MM.1S (cell line): ENCODE data around the gene PARD6B.

ENCODE experiments used
- DNase-seq: peaks from one replicate; pipeline ENCODE4 v3.0.0-alpha.2; 2015
- H2AFZ ChIP-seq: fragments of 300-600 bp; sonication (generic); 2 replicates; pipeline ENCODE4 v1.6.0; 2016; ENCODE audit warnings: antibody characterized with exemption, low read length
- H3F3A ChIP-seq: fragments of 300-600 bp; sonication (generic); 2 replicates; pipeline ENCODE4 v1.6.1; 2016; ENCODE audit warnings: mild to moderate bottlenecking, antibody characterized with exemption, low read length, moderate library complexity, mixed read lengths; ENCODE audit not compliant: insufficient read depth
- H3K27ac ChIP-seq: fragments of 300-600 bp; sonication (generic); 2 replicates; pipeline ENCODE4 v1.5.1; 2016; ENCODE audit warnings: mild to moderate bottlenecking, low read length
- H3K27me3 ChIP-seq: fragments of 300-600 bp; sonication (generic); replicated peaks from 2 replicates; pipeline ENCODE4 v1.6.0; 2016; ENCODE audit warnings: low read length; ENCODE audit not compliant: insufficient read depth
- H3K36me3 ChIP-seq: fragments of 300-600 bp; sonication (generic); replicated peaks from 2 replicates; pipeline ENCODE4 v1.6.1; 2016; ENCODE audit warnings: mild to moderate bottlenecking, low read length, mixed read lengths; ENCODE audit not compliant: insufficient read depth
- H3K4me1 ChIP-seq: fragments of 300-600 bp; sonication (generic); 2 replicates; pipeline ENCODE4 v1.6.1; 2016; ENCODE audit warnings: low read length, mixed read lengths
- H3K4me2 ChIP-seq: fragments of 300-600 bp; sonication (generic); 2 replicates; pipeline ENCODE4 v1.6.0; 2016; ENCODE audit warnings: low read depth, low read length
- H3K4me3 ChIP-seq: fragments of 300-600 bp; sonication (generic); 2 replicates; pipeline ENCODE4 v1.5.1; 2016; ENCODE audit warnings: low read length, mixed read lengths
- H3K79me2 ChIP-seq: fragments of 300-600 bp; sonication (generic); 2 replicates; pipeline ENCODE4 v1.6.1; 2016; ENCODE audit warnings: mixed run types, low read length, mixed read lengths
- H3K9ac ChIP-seq: fragments of 300-600 bp; sonication (generic); 2 replicates; pipeline ENCODE4 v1.6.1; 2016; ENCODE audit warnings: low read length, mixed read lengths
- H3K9me2 ChIP-seq: fragments of 300-600 bp; sonication (generic); replicated peaks from 2 replicates; pipeline ENCODE4 v1.6.1; 2016; ENCODE audit warnings: mild to moderate bottlenecking, low read length, mixed read lengths; ENCODE audit not compliant: insufficient read depth
- H3K9me3 ChIP-seq: fragments of 300-600 bp; sonication (generic); replicated peaks from 2 replicates; pipeline ENCODE4 v1.6.1; 2016; ENCODE audit warnings: mild to moderate bottlenecking, low read length, mixed read lengths; ENCODE audit not compliant: insufficient read depth
- H4K20me1 ChIP-seq: fragments of 300-600 bp; sonication (generic); 2 replicates; pipeline ENCODE4 v1.6.1; 2016; ENCODE audit warnings: mild to moderate bottlenecking, low read length, moderate library complexity, mixed read lengths; ENCODE audit not compliant: insufficient read depth
- CTCF ChIP-seq: fragments of 300-600 bp; sonication (generic); IDR thresholded peaks from 2 replicates; pipeline ENCODE4 v1.5.1; 2016; ENCODE audit warnings: antibody characterized with exemption, low read length, mixed read lengths
- EZH2 ChIP-seq: fragments of 300-600 bp; sonication (generic); optimal IDR thresholded peaks from 2 replicates; pipeline ENCODE3; 2017; ENCODE audit warnings: low read depth, mild to moderate bottlenecking, antibody characterized with exemption, low read length, mixed read lengths
- EZH2phosphoT487 ChIP-seq: fragments of 300-600 bp; sonication (generic); IDR thresholded peaks from 2 replicates; pipeline ENCODE4 v1.6.1; 2018; ENCODE audit warnings: antibody characterized with exemption, low read length

PARD6B gene

DNA sequence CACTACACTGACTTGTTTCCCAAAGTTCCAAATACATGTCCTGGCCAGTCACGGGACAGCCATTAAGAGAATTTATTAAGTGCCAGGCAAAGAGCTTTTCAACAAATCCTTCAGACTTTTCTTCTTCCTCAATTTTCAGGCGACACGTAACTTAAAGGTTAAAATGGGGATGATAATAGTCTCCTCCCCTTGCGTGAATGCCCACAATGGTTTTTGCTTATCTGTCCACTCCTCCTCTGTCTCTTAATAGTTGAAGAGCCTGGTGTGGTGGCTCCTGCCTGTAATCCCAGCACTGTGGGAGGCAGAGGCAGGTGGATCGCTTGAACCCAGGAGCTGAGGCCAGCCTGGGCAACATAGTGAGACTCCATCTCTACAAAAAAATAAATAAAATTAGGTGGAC lies 11.4 kb upstream of the PARD6B start:
- Histone ChIP-seq H4K20me1 (no peaks in the 10 kb centered on the region), H2AFZ (no peak overlapping the region), H3K4me2 (no peak overlapping the region), H3K27ac (no peak overlapping the region), H3F3A (no peaks in the 10 kb centered on the region), H3K4me1 (no peaks in the 10 kb centered on the region), H3K79me2 (no peaks in the 10 kb centered on the region), H3K27me3 (no peaks in the 10 kb centered on the region), H3K36me3 (no peaks in the 10 kb centered on the region), H3K9ac (no peak overlapping the region), H3K4me3 (no peak overlapping the region), H3K9me3 (no peaks in the 10 kb centered on the region), H3K9me2 (no peaks in the 10 kb centered on the region)
- no peak for DNase-seq
- TF ChIP-seq CTCF: no peak
- TF ChIP-seq EZH2: no peak

- Histone ChIP-seq H3F3A (no peaks in the 10 kb centered on the region), H3K9ac (no peak overlapping the region)
- TF ChIP-seq EZH2phosphoT487 (no peak), CTCF (no peak), EZH2 (no peak)
Measured at GRCh38 chr20:50720582-50720981, 10.8 kb upstream of the PARD6B start.

GRCh38 chr20:50721881-50722281 lies 9.5 kb upstream of the PARD6B start:
- H3K36me3 ChIP-seq: no peaks in the 10 kb centered on the region
- no peak overlapping the region for H2AFZ ChIP-seq
- H3K27ac ChIP-seq: no peak overlapping the region
- no peaks in the 10 kb centered on the region for H3K4me1 ChIP-seq
- no peaks in the 10 kb centered on the region for H3K27me3 ChIP-seq
- no peaks in the 10 kb centered on the region for H3K79me2 ChIP-seq
- no peaks in the 10 kb centered on the region for H4K20me1 ChIP-seq
- TF ChIP-seq EZH2 (no peak), CTCF (no peak), EZH2phosphoT487 (no peak)
- no peak for DNase-seq
- no peaks in the 10 kb centered on the region for H3K9me2 ChIP-seq
- no peak overlapping the region for H3K9ac ChIP-seq
- H3K4me2 ChIP-seq: no peak overlapping the region
- no peaks in the 10 kb centered on the region for H3K9me3 ChIP-seq
- H3K4me3 ChIP-seq: no peak overlapping the region
- H3F3A ChIP-seq: no peaks in the 10 kb centered on the region

More at GRCh38 chr20:50720582-50720981, 10.8 kb upstream of the PARD6B start:
- Histone ChIP-seq H2AFZ (no peak overlapping the region), H3K79me2 (no peaks in the 10 kb centered on the region), H3K9me3 (no peaks in the 10 kb centered on the region), H3K4me3 (no peak overlapping the region), H3K4me1 (no peaks in the 10 kb centered on the region), H3K27me3 (no peaks in the 10 kb centered on the region), H3K9me2 (no peaks in the 10 kb centered on the region), H3K4me2 (no peak overlapping the region), H3K36me3 (no peaks in the 10 kb centered on the region), H4K20me1 (no peaks in the 10 kb centered on the region), H3K27ac (no peak overlapping the region)
- no peak for DNase-seq
